Uterus (tissue), 4 donors: ENCODE data around the gene DMRT2. TPM values are rescaled to one million over a fixed set of nuclear protein-coding genes. Genes with fewer than 3 reads are reported as not detected.

Source experiments
- DNase-seq, 2 donors: peaks; one replicate each; pipeline ENCODE4 v3.0.0-alpha.2; 2019 to 2020
- H3K27ac ChIP-seq, 2 donors: fragments of 200-600 bp; sonication (generic); 1 replicate in 1 of 2; 2 replicates in 1 of 2; pipeline ENCODE4 v1.5.1; 2016 to 2018
- H3K27me3 ChIP-seq, 2 donors: fragments of 200-600 bp; sonication (generic); one replicate each; pipeline ENCODE4 v1.5.1; 2018 to 2019; ENCODE audit warnings: control low read depth in 1 of 2
- H3K36me3 ChIP-seq, 2 donors: fragments of 200-600 bp; sonication (generic); one replicate each; pipeline ENCODE4 v1.5.1; 2019; ENCODE audit warnings: control low read depth in 1 of 2
- H3K4me1 ChIP-seq, 2 donors: fragments of 200-600 bp; sonication (generic); one replicate each; pipeline ENCODE4 v1.5.1; 2018 to 2019; ENCODE audit warnings: control low read depth in 1 of 2
- H3K4me3 ChIP-seq, 2 donors: fragments of 200-600 bp; sonication (generic); 1 replicate in 1 of 2; 2 replicates in 1 of 2; pipeline ENCODE4 v1.5.1; 2018 to 2019; ENCODE audit warnings: mild to moderate bottlenecking in 1 of 2
- H3K9me3 ChIP-seq, 2 donors: fragments of 200-600 bp; sonication (generic); one replicate each; pipeline ENCODE4 v1.5.1; 2019; ENCODE audit warnings: control low read depth in 1 of 2
- POLR2A ChIP-seq, 2 donors: fragments of 450-650 bp; IDR thresholded peaks; one replicate each; pipeline ENCODE4 v1.6.1; 2016; ENCODE audit warnings: antibody characterized with exemption in 2 of 2, mild to moderate bottlenecking in 1 of 2, moderate library complexity in 1 of 2
- intact Hi-C: fragments of 100-400 bp; cut with DNase I; formaldehyde crosslinking; loops from one replicate; pipeline ENCODE4 v1.15.1; 2023; ENCODE audit warnings: low total_unique reads
- total RNA-seq, 4 donors: library from RNA; depleted of rRNA in 3 of 4; stranded (reverse); fragments of >200 nt in 3 of 4; gene quantifications; one replicate each; pipeline versions ENCODE4 v1.1.0 to v1.2.4, GENCODE V29; 2014 to 2023
- TF ChIP-seq, protein P1 (sequence below), 4 experiments: fragments of 200-600 bp in 2 of 4; fragments of 450-650 bp in 2 of 4; sonication (generic) in 2 of 4; IDR thresholded peaks; one replicate each; pipeline ENCODE4 v1.5.1; 2016 to 2019; ENCODE audit warnings: antibody characterized with exemption in 4 of 4, mild to moderate bottlenecking in 2 of 4, moderate library complexity in 1 of 4
- donor health status: DM: yes; HTN: yes; CAD: no.

DMRT2 gene
- total RNA-seq, 4 donors from 2014 or later = 3.1 TPM; not detected in 3

DNA sequence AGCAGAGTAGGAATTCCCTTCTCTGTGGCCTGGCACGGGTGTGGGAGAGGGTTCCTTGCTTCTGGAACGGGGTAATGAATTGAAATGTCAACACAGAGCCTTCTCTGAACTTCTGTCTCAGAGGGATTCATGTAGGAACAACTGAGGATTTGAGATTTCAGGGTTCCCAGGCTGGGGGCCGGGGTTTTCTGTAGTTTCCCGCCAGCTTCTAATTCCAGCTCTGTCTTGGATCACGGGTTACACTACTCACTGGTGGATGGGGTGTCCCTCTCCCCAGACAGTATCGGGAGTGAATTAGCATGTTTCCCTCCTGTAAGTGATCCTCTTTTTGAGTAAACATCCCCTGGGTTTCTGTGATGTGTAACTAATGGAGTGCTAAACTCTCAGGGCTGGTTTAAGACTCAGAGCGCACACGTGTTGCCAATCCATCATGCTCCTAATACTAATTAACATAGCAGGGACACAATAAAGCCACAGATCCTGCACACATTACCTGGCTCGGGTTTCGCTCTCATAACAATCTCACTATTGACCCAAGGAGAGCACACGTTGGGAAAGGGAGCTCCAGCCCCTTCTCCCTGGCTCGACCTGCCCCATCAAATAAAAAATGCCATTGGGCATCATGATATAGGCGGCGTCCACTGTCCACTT, 18.1 kb upstream of the DMRT2 start:
- Histone ChIP-seq H3K4me1 (no peaks in the 10 kb centered on the region), H3K9me3 (no peaks in the 10 kb centered on the region), H3K36me3 (no peaks in the 10 kb centered on the region), H3K27me3 (peaks cover 0 to 4% of the 10 kb centered on the region in 2 donors), H3K27ac (no peak overlapping the region), H3K4me3 (no peak overlapping the region)
- TF ChIP-seq POLR2A (IDR thresholded peaks at IDR 0.05) = no peak
- TF ChIP-seq, protein P1, sequence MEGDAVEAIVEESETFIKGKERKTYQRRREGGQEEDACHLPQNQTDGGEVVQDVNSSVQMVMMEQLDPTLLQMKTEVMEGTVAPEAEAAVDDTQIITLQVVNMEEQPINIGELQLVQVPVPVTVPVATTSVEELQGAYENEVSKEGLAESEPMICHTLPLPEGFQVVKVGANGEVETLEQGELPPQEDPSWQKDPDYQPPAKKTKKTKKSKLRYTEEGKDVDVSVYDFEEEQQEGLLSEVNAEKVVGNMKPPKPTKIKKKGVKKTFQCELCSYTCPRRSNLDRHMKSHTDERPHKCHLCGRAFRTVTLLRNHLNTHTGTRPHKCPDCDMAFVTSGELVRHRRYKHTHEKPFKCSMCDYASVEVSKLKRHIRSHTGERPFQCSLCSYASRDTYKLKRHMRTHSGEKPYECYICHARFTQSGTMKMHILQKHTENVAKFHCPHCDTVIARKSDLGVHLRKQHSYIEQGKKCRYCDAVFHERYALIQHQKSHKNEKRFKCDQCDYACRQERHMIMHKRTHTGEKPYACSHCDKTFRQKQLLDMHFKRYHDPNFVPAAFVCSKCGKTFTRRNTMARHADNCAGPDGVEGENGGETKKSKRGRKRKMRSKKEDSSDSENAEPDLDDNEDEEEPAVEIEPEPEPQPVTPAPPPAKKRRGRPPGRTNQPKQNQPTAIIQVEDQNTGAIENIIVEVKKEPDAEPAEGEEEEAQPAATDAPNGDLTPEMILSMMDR (IDR thresholded peaks at IDR 0.05) = no peak
- no peak for DNase-seq
- intact Hi-C loops = no loop called here

DNA sequence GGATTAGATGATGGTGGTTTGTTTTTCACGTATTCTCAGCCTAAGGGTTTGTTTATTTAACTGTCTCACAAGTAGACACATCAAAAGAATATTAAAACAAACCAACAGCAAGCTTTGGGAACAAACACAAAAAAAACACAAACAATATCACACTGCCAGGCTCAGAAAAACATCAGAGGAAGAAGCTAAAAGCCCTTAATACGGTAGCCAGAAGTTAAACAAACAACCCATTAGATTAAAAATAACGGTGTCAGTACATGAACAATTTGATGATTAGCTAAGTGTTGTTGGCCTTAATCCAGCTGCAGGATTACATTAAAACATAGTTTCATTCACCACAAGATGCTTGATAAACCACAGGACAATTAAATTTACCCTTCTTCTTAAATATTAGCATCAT, 15.9 kb upstream of the DMRT2 start:
- intact Hi-C loops = no loop called here
- Histone ChIP-seq H3K36me3 (no peaks in the 10 kb centered on the region), H3K9me3 (no peaks in the 10 kb centered on the region), H3K27ac (no peak overlapping the region), H3K4me3 (no peak overlapping the region), H3K4me1 (no peaks in the 10 kb centered on the region), H3K27me3 (peaks cover 0 to 15% of the 10 kb centered on the region in 2 donors)
- no peak for DNase-seq
- no peak for TF ChIP-seq POLR2A (IDR thresholded peaks at IDR 0.05)
- TF ChIP-seq, protein P1 (IDR thresholded peaks at IDR 0.05) = no peak

DNA sequence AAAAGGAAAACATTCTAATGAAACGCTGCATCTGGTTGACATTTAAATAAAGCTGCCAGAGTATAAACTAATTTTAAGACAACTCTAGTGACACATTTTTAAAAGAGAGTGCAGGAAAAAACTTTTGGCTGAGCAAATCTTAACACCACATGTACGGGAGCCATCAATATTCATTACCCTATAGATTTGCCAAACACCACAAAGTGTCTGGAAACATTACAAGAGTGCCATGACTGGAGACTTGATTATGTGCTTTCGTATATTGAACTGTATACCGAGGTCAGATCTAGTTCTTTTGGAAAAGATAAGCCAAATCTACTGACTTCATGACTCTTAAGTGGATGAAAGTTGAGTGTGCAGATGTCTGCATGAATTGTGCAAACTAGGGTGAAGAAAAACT, 10.6 kb upstream of the DMRT2 start:
- intact Hi-C loops = no loop called here
- TF ChIP-seq, protein P1 (IDR thresholded peaks at IDR 0.05) = no peak
- TF ChIP-seq POLR2A (IDR thresholded peaks at IDR 0.05) = no peak
- Histone ChIP-seq H3K27ac (no peak overlapping the region), H3K4me3 (no peak overlapping the region), H3K27me3 (peaks cover 3 to 61% of the 10 kb centered on the region in 2 donors), H3K9me3 (no peaks in the 10 kb centered on the region), H3K36me3 (no peaks in the 10 kb centered on the region), H3K4me1 (no peaks in the 10 kb centered on the region)
- no peak for DNase-seq

DNA sequence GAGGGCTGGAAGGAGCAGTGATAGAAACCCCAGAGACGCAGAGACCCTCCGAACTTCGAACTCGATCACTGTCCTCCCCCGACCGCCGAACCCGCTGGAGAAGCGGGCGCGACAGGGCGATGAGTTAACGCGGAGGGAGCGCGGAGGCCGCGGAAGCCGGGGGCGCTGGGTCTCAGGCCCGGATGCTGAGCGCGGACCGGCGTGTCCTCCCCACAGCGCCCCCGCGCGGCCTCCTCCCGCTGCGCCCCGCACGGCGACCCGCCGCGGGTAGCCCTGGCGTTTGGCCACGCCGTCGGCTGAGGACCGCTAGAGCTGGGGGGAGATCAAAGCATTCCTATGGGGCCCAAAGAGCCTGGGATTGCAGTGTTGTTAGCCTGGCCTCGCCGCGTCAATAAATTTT, 7.7 kb upstream of the DMRT2 start:
- DNase-seq = no peak
- Histone ChIP-seq H3K4me1 (no peaks in the 10 kb centered on the region), H3K27me3 (peaks cover 9 to 83% of the 10 kb centered on the region in 2 donors), H3K36me3 (no peaks in the 10 kb centered on the region), H3K9me3 (no peaks in the 10 kb centered on the region), H3K27ac (no peak overlapping the region), H3K4me3 (no peak overlapping the region)
- intact Hi-C loops = no loop called here
- no peak for TF ChIP-seq POLR2A (IDR thresholded peaks at IDR 0.05)
- TF ChIP-seq, protein P1 (IDR thresholded peaks at IDR 0.05) = peak in 1 of 4 experiments; percentile 16

DNA sequence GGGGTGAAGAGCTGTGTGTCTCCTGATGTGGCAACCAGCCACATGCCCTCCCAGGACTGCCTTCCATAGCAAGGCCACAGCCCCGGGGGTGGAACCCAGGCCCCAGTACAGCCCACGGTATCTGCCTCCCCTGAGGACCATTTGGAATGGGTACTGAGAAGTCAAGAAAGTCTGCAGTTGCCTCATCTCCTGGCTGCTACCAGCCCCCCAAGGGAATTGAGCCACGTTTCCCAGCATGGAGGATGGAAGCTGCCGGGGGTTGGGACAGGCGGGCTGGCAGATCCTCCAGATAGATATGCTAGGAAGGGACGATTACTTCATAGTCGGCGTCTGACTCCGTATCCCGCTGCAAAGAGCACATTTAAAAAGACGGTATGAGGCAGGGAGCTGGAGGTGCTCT, 5.5 kb upstream of the DMRT2 start:
- Histone ChIP-seq H3K4me1 (no peaks in the 10 kb centered on the region), H3K27ac (no peak overlapping the region), H3K9me3 (no peaks in the 10 kb centered on the region), H3K4me3 (no peak overlapping the region), H3K36me3 (no peaks in the 10 kb centered on the region), H3K27me3 (peaks cover 9 to 85% of the 10 kb centered on the region in 2 donors)
- intact Hi-C loops = no loop called here
- TF ChIP-seq, protein P1 (IDR thresholded peaks at IDR 0.05) = no peak
- TF ChIP-seq POLR2A (IDR thresholded peaks at IDR 0.05) = no peak
- DNase-seq = peak in 1 of 2 donors; percentile 29
